ENCODE results near the gene RNF144B. TPM values are rescaled to one million over a fixed set of nuclear protein-coding genes. Genes with fewer than 3 reads are reported as not detected.

RNF144B gene
- total and polyA plus RNA-seq, 2 donors (not counting 1 experiment from before 2014, with no cell fraction given), result 3.0 to 17.0 TPM

GRCh38 chr6:18451756-18452155, 64.6 kb downstream of the RNF144B start:
- ChIA-PET POLR2A (no interaction called here), CTCF (no interaction called here)
- H3K36me3 ChIP-seq (replicated peaks in 1 of 2; ENCODE audit: control extremely low read depth in 1 of 2, control insufficient read depth in 1 of 2, extremely low read depth in 1 of 2, insufficient read depth in 2 of 2, low read length in 1 of 2), result peaks cover 0 to 6% of the 10 kb centered on the region in 2 experiments
- no peak overlapping the region for H3K9ac ChIP-seq (ENCODE audit: low read length)
- Mint-ChIP-seq H3K27ac (no peak overlapping the region), H3K9me3 (ENCODE audit: insufficient read depth) (no peaks in the 10 kb centered on the region), H3K27me3 (no peaks in the 10 kb centered on the region), H3K4me3 (no peak overlapping the region), H3K4me1 (peaks cover 9% of the 10 kb centered on the region)
- TF ChIP-seq EZH2 (IDR thresholded peaks at IDR 0.05; ENCODE audit: borderline replicate concordance, insufficient read depth, low read depth, low read length, poor library complexity, severe bottlenecking) (no peak), CTCF (IDR thresholded peaks at IDR 0.05) (no peak)
- no peaks in the 10 kb centered on the region for H3K9me3 ChIP-seq (ENCODE audit: control extremely low read depth in 1 of 3, control insufficient read depth in 2 of 3, insufficient read depth in 1 of 3, low read length in 2 of 3)
- no peaks in the 10 kb centered on the region for H3K27me3 ChIP-seq (replicated peaks in 1 of 4; ENCODE audit: control extremely low read depth in 1 of 4, control insufficient read depth in 3 of 4, insufficient read depth in 4 of 4, low read length in 3 of 4)
- intact Hi-C loops (cut with micrococcal nuclease), result no loop called here
- peaks cover 37% of the 10 kb centered on the region for H3K79me2 ChIP-seq (ENCODE audit: control insufficient read depth, insufficient read depth, low read length)
- H3K4me1 ChIP-seq (ENCODE audit: control insufficient read depth in 2 of 2, insufficient read depth in 2 of 2, low read length in 2 of 2), result no peaks in the 10 kb centered on the region
- no peak overlapping the region for H2AFZ ChIP-seq (ENCODE audit: insufficient read depth, low read depth, low read length, poor library complexity, severe bottlenecking)
- no peak overlapping the region for H3K4me2 ChIP-seq (replicated peaks; ENCODE audit: low read depth, low read length, poor library complexity, severe bottlenecking)
- no peaks in the 10 kb centered on the region for H4K20me1 ChIP-seq (ENCODE audit: control insufficient read depth, insufficient read depth, low read length, poor library complexity, severe bottlenecking)
- no peak for ATAC-seq (ENCODE audit: low read depth)
- WGBS (ENCODE audit: insufficient coverage), result no CpG with 5 or more reads among the region's 2 CpGs
- no peak for DNase-seq
- H3K4me3 ChIP-seq (ENCODE audit: control extremely low read depth in 1 of 5, extremely low read depth in 1 of 5, insufficient read depth in 1 of 5, low read depth in 2 of 5, low read length in 4 of 5), result no peak overlapping the region
- H3K27ac ChIP-seq (ENCODE audit: low read length in 2 of 2), result no peak overlapping the region

DNA sequence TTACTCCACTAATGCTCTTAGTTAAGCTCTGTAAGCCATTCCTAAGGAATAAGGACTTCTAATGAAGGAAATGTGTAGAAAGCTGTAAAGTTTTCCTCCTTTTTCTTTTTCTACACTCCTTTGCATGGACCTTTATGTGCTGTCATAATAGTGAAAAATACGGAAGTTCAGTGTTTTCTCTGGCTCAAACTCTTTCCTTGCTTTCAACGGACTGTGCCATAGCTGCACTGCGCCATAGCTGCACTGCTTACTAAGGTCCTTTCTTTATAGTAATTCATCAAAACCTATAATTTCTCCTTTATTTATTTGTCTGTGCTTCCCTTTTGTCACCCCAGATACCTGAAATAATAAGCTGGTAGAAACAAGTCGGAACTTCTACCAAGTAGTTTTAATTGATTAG, 67.3 kb downstream of the RNF144B start:
- H3K27ac ChIP-seq (ENCODE audit: low read length in 2 of 2), result no peak overlapping the region
- no peaks in the 10 kb centered on the region for H4K20me1 ChIP-seq (ENCODE audit: control insufficient read depth, insufficient read depth, low read length, poor library complexity, severe bottlenecking)
- intact Hi-C loops (cut with micrococcal nuclease), result no loop called here
- H3K79me2 ChIP-seq (ENCODE audit: control insufficient read depth, insufficient read depth, low read length), result peaks cover 26% of the 10 kb centered on the region
- H3K9me3 ChIP-seq (ENCODE audit: control extremely low read depth in 1 of 3, control insufficient read depth in 2 of 3, insufficient read depth in 1 of 3, low read length in 2 of 3), result no peaks in the 10 kb centered on the region
- POLR2A ChIA-PET, result no interaction called here
- H3K27me3 ChIP-seq (replicated peaks in 1 of 4; ENCODE audit: control extremely low read depth in 1 of 4, control insufficient read depth in 3 of 4, insufficient read depth in 4 of 4, low read length in 3 of 4), result no peaks in the 10 kb centered on the region
- Mint-ChIP-seq H3K4me3 (no peak overlapping the region), H3K27me3 (no peaks in the 10 kb centered on the region), H3K27ac (no peak overlapping the region), H3K4me1 (peaks cover 17% of the 10 kb centered on the region), H3K9me3 (ENCODE audit: insufficient read depth) (no peaks in the 10 kb centered on the region)
- H3K4me1 ChIP-seq (ENCODE audit: control insufficient read depth in 2 of 2, insufficient read depth in 2 of 2, low read length in 2 of 2), result peaks cover 0 to 3% of the 10 kb centered on the region in 2 donors
- no CpG with 5 or more reads among the region's 4 CpGs for WGBS (ENCODE audit: insufficient coverage)
- no peak overlapping the region for H2AFZ ChIP-seq (ENCODE audit: insufficient read depth, low read depth, low read length, poor library complexity, severe bottlenecking)
- no peak for TF ChIP-seq CTCF (IDR thresholded peaks at IDR 0.05)
- TF ChIP-seq EZH2 (IDR thresholded peaks at IDR 0.05; ENCODE audit: borderline replicate concordance, insufficient read depth, low read depth, low read length, poor library complexity, severe bottlenecking), result no peak
- ATAC-seq (ENCODE audit: low read depth), result no peak
- H3K4me3 ChIP-seq (ENCODE audit: control extremely low read depth in 1 of 5, extremely low read depth in 1 of 5, insufficient read depth in 1 of 5, low read depth in 2 of 5, low read length in 4 of 5), result no peak overlapping the region
- no peak overlapping the region for H3K9ac ChIP-seq (ENCODE audit: low read length)
- no peak overlapping the region for H3K4me2 ChIP-seq (replicated peaks; ENCODE audit: low read depth, low read length, poor library complexity, severe bottlenecking)
- CTCF ChIA-PET, result interaction anchor here (0.6 kb wide), 1 partner anchor 103 kb away, joined by 3 read pairs; no protein-coding TSS in a partner anchor
- peaks cover 9 to 11% of the 10 kb centered on the region in 2 experiments for H3K36me3 ChIP-seq (replicated peaks in 1 of 2; ENCODE audit: control extremely low read depth in 1 of 2, control insufficient read depth in 1 of 2, extremely low read depth in 1 of 2, insufficient read depth in 2 of 2, low read length in 1 of 2)
- DNase-seq, result no peak
